A549 (cell line): Measurements from ENCODE around the gene SIM2. TPM values are rescaled to one million over a fixed set of nuclear protein-coding genes. Genes with fewer than 3 reads are reported as not detected.

Source experiments
- ATAC-seq, 2 experiments: fragments of 200-7000 bp in 1 of 2; fragments of >200 bp in 1 of 2; cut with Nextera tagmentation in 1 of 2; cut with Tn5 transposase in 1 of 2; 3 replicates each; pipeline versions ENCODE4 v1.8.0 to v1.9.1; 2018 to 2020; ENCODE audit warnings: mild to moderate bottlenecking in 1 of 2, moderate library complexity in 1 of 2
- CTCF ChIA-PET: fragments of 300-600 bp; sonication (Branson Sonifier 250); formaldehyde crosslinking; extraction: SDS; loops from one replicate; lab custom pipeline; 2021; ENCODE audit warnings: antibody characterized with exemption, inconsistent platforms; lab: Yijun Ruan, JAX
- POLR2A ChIA-PET: fragments of 350-600 bp; formaldehyde crosslinking; extraction: SDS; loops from one replicate; lab custom pipeline; 2021; ENCODE audit warnings: antibody characterized with exemption, inconsistent platforms; lab: Yijun Ruan, JAX
- DNase-seq, 2 experiments: peaks; one replicate each; pipeline versions ENCODE4 v3.0.0 to v3.0.0-alpha.2; 2011 to 2016; ENCODE audit warnings: low read depth in 1 of 2, low spot score in 1 of 2
- FAIRE-seq: peaks from 2 replicates; lab custom pipeline; 2011; peaks lifted over from hg19 to GRCh38; lab: Jason Lieb, UNC
- H3K27ac ChIP-seq, 2 experiments: fragments of >200 bp; sonication (Bioruptor Twin); formaldehyde crosslinking; 3 replicates each; pipeline ENCODE4 v1.5.1; 2016 to 2017
- H3K4me1 ChIP-seq: fragments of >200 bp; sonication (Bioruptor Twin); formaldehyde crosslinking; 3 replicates; pipeline ENCODE4 v1.6.1; 2016
- H3K4me2 ChIP-seq: fragments of >200 bp; sonication (Bioruptor Twin); formaldehyde crosslinking; 3 replicates; pipeline ENCODE4 v1.6.1; 2016
- H3K4me3 ChIP-seq: fragments of >200 bp; sonication (Bioruptor Twin); formaldehyde crosslinking; 3 replicates; pipeline ENCODE4 v1.5.1; 2016
- H3K9me3 ChIP-seq: fragments of >200 bp; sonication (Bioruptor Twin); formaldehyde crosslinking; 3 replicates; pipeline ENCODE4 v1.6.1; 2016
- CEBPB ChIP-seq, 2 experiments: fragments of >200 bp in 1 of 2; sonication (Bioruptor Twin) in 1 of 2; formaldehyde crosslinking in 1 of 2; IDR thresholded peaks; 2 replicates each; pipeline ENCODE4 v1.6.1; 2012 to 2016
- CHD4 ChIP-seq: fragments of 200-600 bp; sonication (generic); IDR thresholded peaks from 2 replicates; pipeline ENCODE4 v1.6.1; 2016; ENCODE audit warnings: antibody characterized with exemption, mild to moderate bottlenecking, borderline replicate concordance
- EHMT2 ChIP-seq: fragments of 200-600 bp; sonication (generic); IDR thresholded peaks from 2 replicates; pipeline ENCODE4 v1.6.1; 2016; ENCODE audit warnings: antibody characterized with exemption, low read depth, mild to moderate bottlenecking, moderate library complexity
- EP300 ChIP-seq, 2 experiments: fragments of >200 bp; sonication (Bioruptor Twin); formaldehyde crosslinking; IDR thresholded peaks; 2 replicates in 1 of 2; 3 replicates in 1 of 2; pipeline ENCODE4 v1.6.1; 2016 to 2017
- GATA3 ChIP-seq: IDR thresholded peaks from 2 replicates; pipeline ENCODE4 v1.6.1; 2012; ENCODE audit warnings: borderline replicate concordance
- HOXB5 ChIP-seq: fragments of 250-450 bp; sonication (Bioruptor Pico); IDR thresholded peaks from 2 replicates; pipeline ENCODE4 v1.5.0; 2020; ENCODE audit warnings: mild to moderate bottlenecking, moderate library complexity
- MAZ ChIP-seq: fragments of 150-350 bp; IDR thresholded peaks from 2 replicates; pipeline ENCODE4 v1.6.1; 2014; ENCODE audit warnings: antibody characterized with exemption, low read depth, low read length, borderline replicate concordance
- MYC ChIP-seq: IDR thresholded peaks from 2 replicates; pipeline ENCODE4 v1.6.1; 2012; ENCODE audit warnings: mild to moderate bottlenecking, inconsistent platforms, low read length, improper control_type of control experiment, borderline replicate concordance
- NFE2L2 ChIP-seq: fragments of 150-350 bp; conservative IDR thresholded peaks from 2 replicates; pipeline ENCODE4 v1.6.1; 2014; ENCODE audit warnings: low read length
- NPAS2 ChIP-seq: fragments of 250-450 bp; sonication (Bioruptor Pico); IDR thresholded peaks from 2 replicates; pipeline ENCODE4 v1.8.0; 2022; ENCODE audit warnings: mild to moderate bottlenecking, moderate library complexity, borderline replicate concordance
- NR3C1 ChIP-seq: fragments of >200 bp; sonication (Bioruptor Twin); formaldehyde crosslinking; IDR thresholded peaks from 3 replicates; pipeline ENCODE4 v1.6.1; 2017
- PHF8 ChIP-seq: fragments of 200-600 bp; sonication (generic); IDR thresholded peaks from 2 replicates; pipeline ENCODE4 v1.6.1; 2016; ENCODE audit warnings: low read depth, mild to moderate bottlenecking, antibody characterized with exemption, moderate library complexity, borderline replicate concordance
- POLR2AphosphoS2 ChIP-seq: conservative IDR thresholded peaks from 2 replicates; pipeline ENCODE4 v1.6.1; 2012; ENCODE audit warnings: low read length, improper control_type of control experiment, inconsistent platforms
- RAD21 ChIP-seq, 2 experiments: fragments of >200 bp in 1 of 2; sonication (Bioruptor Twin) in 1 of 2; formaldehyde crosslinking in 1 of 2; IDR thresholded peaks in 1 of 2; conservative IDR thresholded peaks in 1 of 2; 2 replicates in 1 of 2; 3 replicates in 1 of 2; pipeline ENCODE4 v1.6.1; 2012 to 2018; ENCODE audit warnings: inconsistent platforms in 1 of 2
- RFX5 ChIP-seq: fragments of 450-650 bp; IDR thresholded peaks from 2 replicates; pipeline ENCODE4 v1.7.1; 2014; ENCODE audit warnings: antibody characterized with exemption, mild to moderate bottlenecking, moderate library complexity
- SREBF2 ChIP-seq: fragments of 450-650 bp; IDR thresholded peaks from 2 replicates; pipeline ENCODE4 v1.6.1; 2014; ENCODE audit warnings: mild to moderate bottlenecking, moderate library complexity
- TFCP2L1 ChIP-seq: fragments of 250-450 bp; sonication (Bioruptor Pico); IDR thresholded peaks from 2 replicates; pipeline ENCODE4 v1.5.0; 2021; ENCODE audit warnings: mild to moderate bottlenecking
- ZNF302 ChIP-seq: fragments of 250-450 bp; sonication (Bioruptor Pico); IDR thresholded peaks from 2 replicates; pipeline ENCODE4 v1.9.0; 2021; ENCODE audit warnings: inconsistent platforms, mild to moderate bottlenecking, moderate library complexity
- ZSCAN20 ChIP-seq: fragments of 250-450 bp; sonication (Bioruptor Pico); IDR thresholded peaks from 2 replicates; pipeline ENCODE4 v1.8.0; 2022; ENCODE audit warnings: mild to moderate bottlenecking, moderate library complexity
- WGBS: methylation state at CpG from one replicate; pipeline ENCODE4 v1.1.6; 2017; ENCODE audit errors: missing lambda C conversion rate; 5-methylcytosine and 5-hydroxymethylcytosine counted together
- polyA plus RNA-seq, 4 experiments: library from polyadenylated mRNA; depleted of rRNA in 3 of 4; stranded (reverse); fragments of >200 nt; fragmentation: RNase III in 1 of 4; extraction: RNeasy Plus Mini Kit Qiagen cat#74134 plus additional on column Dnase treatment in 1 of 4; gene quantifications; 2 replicates in 3 of 4; 3 replicates in 1 of 4; pipeline ENCODE4 v1.2.3, GENCODE V29; 2011 to 2017
- TF ChIP-seq, protein P1 (sequence below): fragments of >200 bp; sonication (Bioruptor Twin); formaldehyde crosslinking; IDR thresholded peaks from 3 replicates; pipeline ENCODE4 v1.5.1; 2016
- TF ChIP-seq, protein P2 (sequence below): fragments of >200 bp; sonication (Bioruptor Twin); formaldehyde crosslinking; IDR thresholded peaks from 2 replicates; pipeline ENCODE4 v1.6.1; 2016
- TF ChIP-seq, protein P3 (sequence below): fragments of >200 bp; sonication (Bioruptor Twin); formaldehyde crosslinking; IDR thresholded peaks from 3 replicates; pipeline ENCODE4 v1.6.1; 2016
- TF ChIP-seq, protein P4 (sequence below): IDR thresholded peaks from 2 replicates; pipeline ENCODE4 v1.6.1; 2012; ENCODE audit warnings: low read depth, borderline replicate concordance
- TF ChIP-seq, protein P5 (sequence below): fragments of 200-600 bp; sonication (generic); IDR thresholded peaks from 2 replicates; pipeline ENCODE4 v1.6.1; 2016; ENCODE audit warnings: antibody characterized with exemption, mild to moderate bottlenecking, moderate library complexity
- TF ChIP-seq, protein P6 (sequence below): IDR thresholded peaks from 2 replicates; pipeline ENCODE4 v1.6.1; 2012
- TF ChIP-seq, protein P7 (sequence below): fragments of 450-650 bp; IDR thresholded peaks from 2 replicates; pipeline ENCODE4 v1.6.1; 2014; ENCODE audit warnings: antibody characterized with exemption

SIM2 gene
- polyA plus RNA-seq, 2 of the 4 experiments (the other 2 are of a cell fraction): 12.6 to 13.4 TPM

DNA sequence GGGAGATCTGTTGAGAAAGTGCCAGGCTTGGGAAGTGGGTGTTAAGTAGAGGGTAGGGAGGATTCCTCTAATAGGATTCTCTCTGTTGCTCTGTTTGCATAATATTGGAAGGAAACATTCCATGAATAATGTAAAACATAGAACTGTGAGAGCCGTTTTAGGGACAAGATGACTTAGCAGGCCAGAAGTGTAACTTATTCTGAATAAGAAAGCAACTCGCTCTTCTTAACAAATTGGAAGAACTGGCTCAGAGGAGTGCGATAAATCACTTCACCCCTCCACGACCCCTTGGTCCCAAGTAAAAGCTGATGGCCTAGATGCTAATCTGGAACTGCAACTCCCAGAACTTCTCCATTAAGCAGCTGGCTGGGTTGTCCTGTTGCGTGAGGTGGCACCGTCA lies 19.1 kb downstream of the SIM2 start (continued):
- TF ChIP-seq SREBF2: no peak
- TF ChIP-seq, all 56 proteins: peak for 0

DNA sequence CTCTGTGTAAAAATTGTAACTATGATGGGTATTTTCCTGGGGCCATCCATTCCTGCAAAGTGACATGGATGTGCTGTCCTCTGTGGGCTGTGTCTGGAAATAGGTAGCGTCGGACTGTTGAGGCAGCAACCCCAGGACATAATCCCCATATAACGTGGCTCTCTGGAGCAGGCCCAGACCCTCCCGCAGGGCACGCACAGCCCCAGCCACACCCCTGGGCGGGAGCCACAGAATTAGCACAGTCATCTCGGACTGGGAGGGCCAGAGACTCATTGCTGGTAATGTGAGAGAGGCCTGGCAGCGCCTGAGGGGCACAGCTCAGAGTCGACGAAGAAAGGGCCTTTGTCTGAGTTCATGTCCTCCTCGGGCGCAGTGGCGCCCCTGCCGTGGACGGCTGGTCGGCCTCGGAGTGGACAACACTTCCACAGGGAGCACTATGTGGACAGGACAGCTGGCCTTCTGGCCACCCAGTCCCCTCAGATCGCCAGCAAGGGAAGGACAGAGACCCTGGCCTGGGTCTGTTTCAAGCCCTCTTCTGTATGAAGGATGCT lies 20.1 kb downstream of the SIM2 start:
- DNase-seq: no peak
- ChIA-PET CTCF (no interaction called here), POLR2A (no interaction called here)
- no peak overlapping the region for H3K4me3 ChIP-seq
- FAIRE-seq: no peak
- no peaks in the 10 kb centered on the region for H3K4me1 ChIP-seq
- H3K27ac ChIP-seq: peak overlapping the region in 1 of 2 experiments; percentile 54; a peak in 3 of 6 replicates
- TF ChIP-seq CEBPB (IDR thresholded peaks at IDR 0.05) (no peak), SREBF2 (no peak), GATA3 (no peak), ZNF302 (no peak), POLR2AphosphoS2 (no peak), MYC (no peak), NPAS2 (CRISPR knock-in tag) (no peak), EP300 (IDR thresholded peaks at IDR 0.05) (no peak), PHF8 (no peak)
- TF ChIP-seq, protein P1, sequence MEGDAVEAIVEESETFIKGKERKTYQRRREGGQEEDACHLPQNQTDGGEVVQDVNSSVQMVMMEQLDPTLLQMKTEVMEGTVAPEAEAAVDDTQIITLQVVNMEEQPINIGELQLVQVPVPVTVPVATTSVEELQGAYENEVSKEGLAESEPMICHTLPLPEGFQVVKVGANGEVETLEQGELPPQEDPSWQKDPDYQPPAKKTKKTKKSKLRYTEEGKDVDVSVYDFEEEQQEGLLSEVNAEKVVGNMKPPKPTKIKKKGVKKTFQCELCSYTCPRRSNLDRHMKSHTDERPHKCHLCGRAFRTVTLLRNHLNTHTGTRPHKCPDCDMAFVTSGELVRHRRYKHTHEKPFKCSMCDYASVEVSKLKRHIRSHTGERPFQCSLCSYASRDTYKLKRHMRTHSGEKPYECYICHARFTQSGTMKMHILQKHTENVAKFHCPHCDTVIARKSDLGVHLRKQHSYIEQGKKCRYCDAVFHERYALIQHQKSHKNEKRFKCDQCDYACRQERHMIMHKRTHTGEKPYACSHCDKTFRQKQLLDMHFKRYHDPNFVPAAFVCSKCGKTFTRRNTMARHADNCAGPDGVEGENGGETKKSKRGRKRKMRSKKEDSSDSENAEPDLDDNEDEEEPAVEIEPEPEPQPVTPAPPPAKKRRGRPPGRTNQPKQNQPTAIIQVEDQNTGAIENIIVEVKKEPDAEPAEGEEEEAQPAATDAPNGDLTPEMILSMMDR: no peak
- TF ChIP-seq, protein P2, sequence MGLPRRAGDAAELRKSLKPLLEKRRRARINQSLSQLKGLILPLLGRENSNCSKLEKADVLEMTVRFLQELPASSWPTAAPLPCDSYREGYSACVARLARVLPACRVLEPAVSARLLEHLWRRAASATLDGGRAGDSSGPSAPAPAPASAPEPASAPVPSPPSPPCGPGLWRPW: no peak
- TF ChIP-seq, protein P3, sequence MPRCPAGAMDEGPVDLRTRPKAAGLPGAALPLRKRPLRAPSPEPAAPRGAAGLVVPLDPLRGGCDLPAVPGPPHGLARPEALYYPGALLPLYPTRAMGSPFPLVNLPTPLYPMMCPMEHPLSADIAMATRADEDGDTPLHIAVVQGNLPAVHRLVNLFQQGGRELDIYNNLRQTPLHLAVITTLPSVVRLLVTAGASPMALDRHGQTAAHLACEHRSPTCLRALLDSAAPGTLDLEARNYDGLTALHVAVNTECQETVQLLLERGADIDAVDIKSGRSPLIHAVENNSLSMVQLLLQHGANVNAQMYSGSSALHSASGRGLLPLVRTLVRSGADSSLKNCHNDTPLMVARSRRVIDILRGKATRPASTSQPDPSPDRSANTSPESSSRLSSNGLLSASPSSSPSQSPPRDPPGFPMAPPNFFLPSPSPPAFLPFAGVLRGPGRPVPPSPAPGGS: no peak
- TF ChIP-seq, protein P4, sequence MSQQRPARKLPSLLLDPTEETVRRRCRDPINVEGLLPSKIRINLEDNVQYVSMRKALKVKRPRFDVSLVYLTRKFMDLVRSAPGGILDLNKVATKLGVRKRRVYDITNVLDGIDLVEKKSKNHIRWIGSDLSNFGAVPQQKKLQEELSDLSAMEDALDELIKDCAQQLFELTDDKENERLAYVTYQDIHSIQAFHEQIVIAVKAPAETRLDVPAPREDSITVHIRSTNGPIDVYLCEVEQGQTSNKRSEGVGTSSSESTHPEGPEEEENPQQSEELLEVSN: no peak
- TF ChIP-seq, protein P5, sequence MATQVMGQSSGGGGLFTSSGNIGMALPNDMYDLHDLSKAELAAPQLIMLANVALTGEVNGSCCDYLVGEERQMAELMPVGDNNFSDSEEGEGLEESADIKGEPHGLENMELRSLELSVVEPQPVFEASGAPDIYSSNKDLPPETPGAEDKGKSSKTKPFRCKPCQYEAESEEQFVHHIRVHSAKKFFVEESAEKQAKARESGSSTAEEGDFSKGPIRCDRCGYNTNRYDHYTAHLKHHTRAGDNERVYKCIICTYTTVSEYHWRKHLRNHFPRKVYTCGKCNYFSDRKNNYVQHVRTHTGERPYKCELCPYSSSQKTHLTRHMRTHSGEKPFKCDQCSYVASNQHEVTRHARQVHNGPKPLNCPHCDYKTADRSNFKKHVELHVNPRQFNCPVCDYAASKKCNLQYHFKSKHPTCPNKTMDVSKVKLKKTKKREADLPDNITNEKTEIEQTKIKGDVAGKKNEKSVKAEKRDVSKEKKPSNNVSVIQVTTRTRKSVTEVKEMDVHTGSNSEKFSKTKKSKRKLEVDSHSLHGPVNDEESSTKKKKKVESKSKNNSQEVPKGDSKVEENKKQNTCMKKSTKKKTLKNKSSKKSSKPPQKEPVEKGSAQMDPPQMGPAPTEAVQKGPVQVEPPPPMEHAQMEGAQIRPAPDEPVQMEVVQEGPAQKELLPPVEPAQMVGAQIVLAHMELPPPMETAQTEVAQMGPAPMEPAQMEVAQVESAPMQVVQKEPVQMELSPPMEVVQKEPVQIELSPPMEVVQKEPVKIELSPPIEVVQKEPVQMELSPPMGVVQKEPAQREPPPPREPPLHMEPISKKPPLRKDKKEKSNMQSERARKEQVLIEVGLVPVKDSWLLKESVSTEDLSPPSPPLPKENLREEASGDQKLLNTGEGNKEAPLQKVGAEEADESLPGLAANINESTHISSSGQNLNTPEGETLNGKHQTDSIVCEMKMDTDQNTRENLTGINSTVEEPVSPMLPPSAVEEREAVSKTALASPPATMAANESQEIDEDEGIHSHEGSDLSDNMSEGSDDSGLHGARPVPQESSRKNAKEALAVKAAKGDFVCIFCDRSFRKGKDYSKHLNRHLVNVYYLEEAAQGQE: no peak
- whole genome bisulfite sequencing: 76% methylated on average over 9 of the region's 18 CpGs
- H3K9me3 ChIP-seq: no peaks in the 10 kb centered on the region
- no peak overlapping the region for H3K4me2 ChIP-seq
- ATAC-seq: peak in 1 of 2 experiments; percentile 46; a peak in 3 of 6 replicates

DNA sequence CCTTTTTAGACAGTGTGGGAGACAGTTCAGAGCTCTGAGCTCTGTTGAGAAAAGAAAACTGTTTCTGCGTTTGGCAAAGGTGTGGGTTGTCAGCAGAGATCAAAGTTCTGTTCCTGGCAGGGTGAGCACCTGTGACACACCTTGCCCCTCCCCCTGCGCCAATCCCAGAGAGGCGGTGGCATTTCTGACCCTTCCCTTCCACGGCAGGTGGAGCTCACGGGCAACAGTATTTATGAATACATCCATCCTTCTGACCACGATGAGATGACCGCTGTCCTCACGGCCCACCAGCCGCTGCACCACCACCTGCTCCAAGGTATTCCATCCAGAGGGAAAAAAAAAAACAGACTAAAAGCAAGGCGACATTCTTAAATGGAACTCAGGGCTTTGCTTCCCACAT lies 20.7 kb downstream of the SIM2 start:
- WGBS: 97% methylated on average over 10 of the region's 10 CpGs
- DNase-seq: no peak
- POLR2A ChIA-PET: no interaction called here
- TF ChIP-seq MAZ (no peak), RFX5 (no peak), NFE2L2 (no peak), CHD4 (no peak), EHMT2 (no peak), TFCP2L1 (CRISPR knock-in tag) (no peak), HOXB5 (CRISPR knock-in tag) (no peak), ZSCAN20 (no peak), NR3C1 (no peak), RAD21 (conservative IDR thresholded peaks at IDR 0.05 in 1 of 2, IDR thresholded peaks at IDR 0.05 in 1 of 2) (no peak)
- TF ChIP-seq, protein P4: no peak
- TF ChIP-seq, protein P6, sequence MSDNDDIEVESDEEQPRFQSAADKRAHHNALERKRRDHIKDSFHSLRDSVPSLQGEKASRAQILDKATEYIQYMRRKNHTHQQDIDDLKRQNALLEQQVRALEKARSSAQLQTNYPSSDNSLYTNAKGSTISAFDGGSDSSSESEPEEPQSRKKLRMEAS: no peak
- TF ChIP-seq, protein P7, sequence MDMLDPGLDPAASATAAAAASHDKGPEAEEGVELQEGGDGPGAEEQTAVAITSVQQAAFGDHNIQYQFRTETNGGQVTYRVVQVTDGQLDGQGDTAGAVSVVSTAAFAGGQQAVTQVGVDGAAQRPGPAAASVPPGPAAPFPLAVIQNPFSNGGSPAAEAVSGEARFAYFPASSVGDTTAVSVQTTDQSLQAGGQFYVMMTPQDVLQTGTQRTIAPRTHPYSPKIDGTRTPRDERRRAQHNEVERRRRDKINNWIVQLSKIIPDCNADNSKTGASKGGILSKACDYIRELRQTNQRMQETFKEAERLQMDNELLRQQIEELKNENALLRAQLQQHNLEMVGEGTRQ: no peak

More for the DNA sequence above, 20.7 kb downstream of the SIM2 start:
- Histone ChIP-seq H3K4me1 (no peaks in the 10 kb centered on the region), H3K9me3 (no peaks in the 10 kb centered on the region), H3K4me2 (no peak overlapping the region), H3K27ac (no peak overlapping the region; a peak in 1 of 6 replicates), H3K4me3 (no peak overlapping the region)
- ATAC-seq: no peak
- no peak for FAIRE-seq
- CTCF ChIA-PET: no interaction called here
